ENCODE measurements around the gene SORCS1.

DNA sequence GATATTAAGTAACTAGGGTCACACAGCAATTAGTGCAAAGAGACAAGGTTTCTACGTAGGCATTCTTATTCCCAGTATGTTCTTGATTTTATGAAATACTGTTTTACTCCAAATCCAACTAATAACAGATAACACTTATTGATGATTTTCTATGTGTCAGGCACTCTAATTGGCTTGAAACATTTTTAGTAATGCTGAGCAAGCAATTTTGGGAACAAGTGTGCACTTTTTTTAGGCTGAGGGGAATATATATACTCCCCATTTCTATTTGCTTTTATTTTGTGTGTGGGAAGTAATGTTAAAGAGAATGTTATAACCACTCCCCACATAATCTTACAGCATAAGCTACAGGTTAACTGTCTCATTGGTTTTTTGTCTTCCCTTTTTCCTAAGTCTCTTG lies 4.2 kb upstream of the SORCS1 start:
- TF ChIP-seq, protein P1, sequence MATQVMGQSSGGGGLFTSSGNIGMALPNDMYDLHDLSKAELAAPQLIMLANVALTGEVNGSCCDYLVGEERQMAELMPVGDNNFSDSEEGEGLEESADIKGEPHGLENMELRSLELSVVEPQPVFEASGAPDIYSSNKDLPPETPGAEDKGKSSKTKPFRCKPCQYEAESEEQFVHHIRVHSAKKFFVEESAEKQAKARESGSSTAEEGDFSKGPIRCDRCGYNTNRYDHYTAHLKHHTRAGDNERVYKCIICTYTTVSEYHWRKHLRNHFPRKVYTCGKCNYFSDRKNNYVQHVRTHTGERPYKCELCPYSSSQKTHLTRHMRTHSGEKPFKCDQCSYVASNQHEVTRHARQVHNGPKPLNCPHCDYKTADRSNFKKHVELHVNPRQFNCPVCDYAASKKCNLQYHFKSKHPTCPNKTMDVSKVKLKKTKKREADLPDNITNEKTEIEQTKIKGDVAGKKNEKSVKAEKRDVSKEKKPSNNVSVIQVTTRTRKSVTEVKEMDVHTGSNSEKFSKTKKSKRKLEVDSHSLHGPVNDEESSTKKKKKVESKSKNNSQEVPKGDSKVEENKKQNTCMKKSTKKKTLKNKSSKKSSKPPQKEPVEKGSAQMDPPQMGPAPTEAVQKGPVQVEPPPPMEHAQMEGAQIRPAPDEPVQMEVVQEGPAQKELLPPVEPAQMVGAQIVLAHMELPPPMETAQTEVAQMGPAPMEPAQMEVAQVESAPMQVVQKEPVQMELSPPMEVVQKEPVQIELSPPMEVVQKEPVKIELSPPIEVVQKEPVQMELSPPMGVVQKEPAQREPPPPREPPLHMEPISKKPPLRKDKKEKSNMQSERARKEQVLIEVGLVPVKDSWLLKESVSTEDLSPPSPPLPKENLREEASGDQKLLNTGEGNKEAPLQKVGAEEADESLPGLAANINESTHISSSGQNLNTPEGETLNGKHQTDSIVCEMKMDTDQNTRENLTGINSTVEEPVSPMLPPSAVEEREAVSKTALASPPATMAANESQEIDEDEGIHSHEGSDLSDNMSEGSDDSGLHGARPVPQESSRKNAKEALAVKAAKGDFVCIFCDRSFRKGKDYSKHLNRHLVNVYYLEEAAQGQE (IDR thresholded peaks at IDR 0.05): no peak
- TF ChIP-seq, protein P2, sequence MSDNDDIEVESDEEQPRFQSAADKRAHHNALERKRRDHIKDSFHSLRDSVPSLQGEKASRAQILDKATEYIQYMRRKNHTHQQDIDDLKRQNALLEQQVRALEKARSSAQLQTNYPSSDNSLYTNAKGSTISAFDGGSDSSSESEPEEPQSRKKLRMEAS (IDR thresholded peaks at IDR 0.05): no peak
- no peak for TF ChIP-seq NR2F2 (IDR thresholded peaks at IDR 0.05)
- TF ChIP-seq, protein P3, sequence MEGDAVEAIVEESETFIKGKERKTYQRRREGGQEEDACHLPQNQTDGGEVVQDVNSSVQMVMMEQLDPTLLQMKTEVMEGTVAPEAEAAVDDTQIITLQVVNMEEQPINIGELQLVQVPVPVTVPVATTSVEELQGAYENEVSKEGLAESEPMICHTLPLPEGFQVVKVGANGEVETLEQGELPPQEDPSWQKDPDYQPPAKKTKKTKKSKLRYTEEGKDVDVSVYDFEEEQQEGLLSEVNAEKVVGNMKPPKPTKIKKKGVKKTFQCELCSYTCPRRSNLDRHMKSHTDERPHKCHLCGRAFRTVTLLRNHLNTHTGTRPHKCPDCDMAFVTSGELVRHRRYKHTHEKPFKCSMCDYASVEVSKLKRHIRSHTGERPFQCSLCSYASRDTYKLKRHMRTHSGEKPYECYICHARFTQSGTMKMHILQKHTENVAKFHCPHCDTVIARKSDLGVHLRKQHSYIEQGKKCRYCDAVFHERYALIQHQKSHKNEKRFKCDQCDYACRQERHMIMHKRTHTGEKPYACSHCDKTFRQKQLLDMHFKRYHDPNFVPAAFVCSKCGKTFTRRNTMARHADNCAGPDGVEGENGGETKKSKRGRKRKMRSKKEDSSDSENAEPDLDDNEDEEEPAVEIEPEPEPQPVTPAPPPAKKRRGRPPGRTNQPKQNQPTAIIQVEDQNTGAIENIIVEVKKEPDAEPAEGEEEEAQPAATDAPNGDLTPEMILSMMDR (IDR thresholded peaks at IDR 0.05; ENCODE audit: low read depth, low read length, missing input control): no peak
- no peak for TF ChIP-seq RAD21 (IDR thresholded peaks at IDR 0.05)
- no peak for TF ChIP-seq SP1 (IDR thresholded peaks at IDR 0.05)
- TF ChIP-seq JUND (IDR thresholded peaks at IDR 0.05): no peak
